Naive thymus-derived CD4-positive, alpha-beta T cell (primary cell): ENCODE data around the gene RRAS2. TPM values are rescaled to one million over a fixed set of nuclear protein-coding genes. Genes with fewer than 3 reads are reported as not detected.
"Not testable (repeated sequence)": the region's sequence is repeated elsewhere in the genome, so short reads cannot be mapped to it uniquely, and the experiment has no call there.

Experiments
- ATAC-seq: fragments of 150-1000 bp; cut with Tn5 transposase; 2 replicates; pipeline ENCODE4 v1.10.0; 2021; ENCODE audit warnings: mild to moderate bottlenecking, moderate library complexity
- CTCF ChIA-PET: fragments of 350-600 bp; sonication (Branson Sonifier 250); formaldehyde crosslinking; loops from one replicate; lab custom pipeline; 2021; ENCODE audit warnings: antibody characterized with exemption; lab: Charles Lee
- POLR2A ChIA-PET: fragments of 350-600 bp; sonication (Branson Sonifier 250); formaldehyde crosslinking; loops from one replicate; lab custom pipeline; 2021; ENCODE audit warnings: antibody characterized with exemption, inconsistent platforms; lab: Charles Lee
- DNase-seq, 9 donors: peaks; one replicate each; pipeline versions ENCODE4 v3.0.0 to v3.0.0-alpha.2; 2020 to 2022; ENCODE audit warnings: mixed read lengths in 1 of 9
- H3K27ac ChIP-seq: one replicate; pipeline ENCODE4 v1.7.0; 2013; ENCODE audit warnings: mild to moderate bottlenecking, low read depth, low read length, moderate library complexity
- H3K27me3 ChIP-seq, 2 donors: one replicate each; pipeline ENCODE4 v1.7.0; 2013; ENCODE audit warnings: low read length in 2 of 2, mild to moderate bottlenecking in 2 of 2, moderate library complexity in 2 of 2; ENCODE audit not compliant: control insufficient read depth in 2 of 2, insufficient read depth in 2 of 2
- H3K36me3 ChIP-seq, 3 experiments: 1 replicate in 2 of 3; 2 replicates in 1 of 3; pipeline ENCODE4 v1.7.0; 2013; ENCODE audit warnings: low read length in 3 of 3, mild to moderate bottlenecking in 3 of 3, moderate library complexity in 1 of 3; ENCODE audit not compliant: insufficient read depth in 3 of 3, control insufficient read depth in 2 of 3
- H3K4me1 ChIP-seq, 2 donors: one replicate each; pipeline ENCODE4 v1.7.0; 2013; ENCODE audit warnings: low read length in 2 of 2, mild to moderate bottlenecking in 2 of 2, moderate library complexity in 1 of 2; ENCODE audit not compliant: control insufficient read depth in 2 of 2, insufficient read depth in 2 of 2
- H3K4me3 ChIP-seq: 2 replicates; pipeline ENCODE4 v1.7.0; 2013; ENCODE audit warnings: mild to moderate bottlenecking, low read length
- H3K9me3 ChIP-seq, 3 experiments: 1 replicate in 2 of 3; 2 replicates in 1 of 3; pipeline ENCODE4 v1.7.0; 2013; ENCODE audit warnings: low read length in 3 of 3; ENCODE audit not compliant: control insufficient read depth in 2 of 3
- H3K27ac Mint-ChIP-seq, 9 donors: one replicate each; pipeline ENCODE4 v1.8.0; 2020 to 2022; ENCODE audit warnings: mixed read lengths in 9 of 9, mild to moderate bottlenecking in 8 of 9, moderate library complexity in 5 of 9, inconsistent platforms in 2 of 9
- H3K27me3 Mint-ChIP-seq, 5 donors: one replicate each; pipeline ENCODE4 v1.8.0; 2021 to 2022; ENCODE audit warnings: mixed read lengths in 5 of 5, mild to moderate bottlenecking in 1 of 5
- H3K36me3 Mint-ChIP-seq, 5 donors: one replicate each; pipeline ENCODE4 v1.8.0; 2020 to 2022; ENCODE audit warnings: mixed read lengths in 5 of 5, mild to moderate bottlenecking in 3 of 5, inconsistent platforms in 1 of 5
- H3K4me1 Mint-ChIP-seq, 7 donors: one replicate each; pipeline ENCODE4 v1.8.0; 2020 to 2022; ENCODE audit warnings: mixed read lengths in 7 of 7, mild to moderate bottlenecking in 3 of 7, inconsistent platforms in 1 of 7
- H3K4me3 Mint-ChIP-seq, 10 donors: one replicate each; pipeline ENCODE4 v1.8.0; 2020 to 2022; ENCODE audit warnings: mild to moderate bottlenecking in 10 of 10, mixed read lengths in 10 of 10, moderate library complexity in 6 of 10, inconsistent platforms in 2 of 10
- H3K9me3 Mint-ChIP-seq, 11 donors: one replicate each; pipeline ENCODE4 v1.8.0; 2020 to 2022; ENCODE audit warnings: mixed read lengths in 11 of 11, mild to moderate bottlenecking in 4 of 11, inconsistent platforms in 1 of 11, moderate library complexity in 1 of 11
- intact Hi-C, 2 donors: fragments of 100-400 bp; cut with micrococcal nuclease; formaldehyde crosslinking; loops; one replicate each; pipeline ENCODE4 v1.15.1; 2023
- polyA plus RNA-seq, 2 donors: library from polyadenylated mRNA; unstranded; fragments of 300-500 nt; fragmentation: Illumina TruSeq; gene quantifications; one replicate each; pipeline ENCODE4 v1.2.3, GENCODE V29; 2021
- total RNA-seq, 6 experiments: library from RNA in 5 of 6; stranded (reverse) in 5 of 6; gene quantifications; 1 replicate in 5 of 6; 2 replicates in 1 of 6; pipeline ENCODE4 v1.2.3 and lab custom pipeline; 2021 to 2026

RRAS2 gene
- total and polyA plus RNA-seq, 7 experiments from 2014 or later: 6.0 to 55.3 (median 14.6) TPM

- peak; percentile 14 to 57 (median 36) for DNase-seq
- no peaks in the 10 kb centered on the region for H3K36me3 ChIP-seq
- Mint-ChIP-seq H3K36me3 (peaks cover 0 to 18% (median 0%) of the 10 kb centered on the region in 5 donors), H3K27ac (peak overlapping the region; percentile 66 to 93 (median 86)), H3K27me3 (peaks cover 0 to 6% (median 0%) of the 10 kb centered on the region in 5 donors), H3K4me1 (peaks cover 25 to 60% (median 30%) of the 10 kb centered on the region in 7 donors), H3K9me3 (no peaks in the 10 kb centered on the region), H3K4me3 (peak overlapping the region; percentile 91 to 98 (median 95))
- intact Hi-C loops: loop anchor here (2.0 to 10.0 kb wide), 8 partner anchors 56 to 1081 kb away; partner anchors contain the start of genes BMAL1 (in 1 of the 2) and CYP2R1 (in 1 of the 2)
- ChIA-PET POLR2A (interaction anchor here (0.5 to 1.1 kb wide), 3 partner anchors 10 to 26 kb away, joined by 3 to 4 read pairs (median 3); no protein-coding TSS in a partner anchor), CTCF (interaction anchor here (1.0 kb wide), 1 partner anchor 717 kb away, joined by 4 read pairs; no protein-coding TSS in a partner anchor)
- H3K4me1 ChIP-seq: peaks cover 7 to 12% of the 10 kb centered on the region in 2 donors
- ATAC-seq: peak; percentile 61
- H3K4me3 ChIP-seq: peak overlapping the region; percentile 61
- H3K9me3 ChIP-seq: no peaks in the 10 kb centered on the region
- H3K27ac ChIP-seq: peak overlapping the region; percentile 72
- no peaks in the 10 kb centered on the region for H3K27me3 ChIP-seq
These were observed 878 bp downstream of the RRAS2 start for GRCh38 chr11:14357881-14358728.

GRCh38 chr11:14356342-14356741, 2.6 kb downstream of the RRAS2 start:
- Histone ChIP-seq H3K36me3 (no peaks in the 10 kb centered on the region), H3K27me3 (no peaks in the 10 kb centered on the region), H3K4me3 (no peak overlapping the region), H3K27ac (no peak overlapping the region), H3K4me1 (peaks cover 7 to 12% of the 10 kb centered on the region in 2 donors), H3K9me3 (no peaks in the 10 kb centered on the region)
- no peaks in the 10 kb centered on the region for H3K9me3 Mint-ChIP-seq
- ChIA-PET CTCF (interaction anchor here (0.6 kb wide), 1 partner anchor 815 kb away, joined by 3 read pairs; no protein-coding TSS in a partner anchor), POLR2A (interaction anchor here (0.8 kb wide), 1 partner anchor 199 kb away, joined by 3 read pairs; no protein-coding TSS in a partner anchor)
- peaks cover 0 to 6% (median 0%) of the 10 kb centered on the region in 5 donors for H3K27me3 Mint-ChIP-seq
- ATAC-seq: no peak
- H3K4me3 Mint-ChIP-seq: peak overlapping the region in 6 of 10 donors; percentile 4 to 97 (median 31)
- H3K36me3 Mint-ChIP-seq: peaks cover 0 to 22% (median 0%) of the 10 kb centered on the region in 5 donors
- DNase-seq: no peak
- intact Hi-C loops: loop anchor here (5.0 to 10.0 kb wide), 6 partner anchors 54 to 1079 kb away; partner anchors contain the start of genes BMAL1 (in 1 of the 2) and CYP2R1 (in 1 of the 2)
- H3K27ac Mint-ChIP-seq: no peak overlapping the region
- H3K4me1 Mint-ChIP-seq: peaks cover 25 to 51% (median 30%) of the 10 kb centered on the region in 7 donors

GRCh38 chr11:14354604-14355003, 4.4 kb downstream of the RRAS2 start:
- H3K27ac Mint-ChIP-seq, H3K4me3 Mint-ChIP-seq, POLR2A ChIA-PET, CTCF ChIA-PET, H3K9me3 ChIP-seq, H3K36me3 ChIP-seq, H3K9me3 Mint-ChIP-seq, H3K4me3 ChIP-seq, H3K27me3 ChIP-seq, ATAC-seq, H3K27ac ChIP-seq, DNase-seq, H3K27me3 Mint-ChIP-seq: not testable (repeated sequence)
- Mint-ChIP-seq H3K36me3 (peaks cover 0 to 36% (median 0%) of the 10 kb centered on the region in 5 donors), H3K4me1 (peaks cover 28 to 61% (median 39%) of the 10 kb centered on the region in 7 donors)
- peaks cover 7 to 12% of the 10 kb centered on the region in 2 donors for H3K4me1 ChIP-seq
- intact Hi-C loops: loop anchor here (5.0 to 10.0 kb wide), 6 partner anchors 52 to 1077 kb away; partner anchors contain the start of genes BMAL1 (in 1 of the 2) and CYP2R1 (in 1 of the 2)

- H3K27ac Mint-ChIP-seq: no peak overlapping the region
- ATAC-seq (no peak), DNase-seq (no peak)
- H3K36me3 Mint-ChIP-seq: peaks cover 0 to 47% (median 11%) of the 10 kb centered on the region in 5 donors
- H3K4me3 ChIP-seq: no peak overlapping the region
- ChIA-PET CTCF (interaction anchor here (0.6 to 1.1 kb wide), 2 partner anchors 49 to 314 kb away, joined by 3 read pairs; no protein-coding TSS in a partner anchor), POLR2A (no interaction called here)
- H3K4me1 ChIP-seq: peaks cover 0 to 5% of the 10 kb centered on the region in 2 donors
- H3K36me3 ChIP-seq: no peaks in the 10 kb centered on the region
- peaks cover 8 to 48% (median 21%) of the 10 kb centered on the region in 7 donors for H3K4me1 Mint-ChIP-seq
- H3K27me3 Mint-ChIP-seq: no peaks in the 10 kb centered on the region
- intact Hi-C loops: loop anchor here in 1 of 2 donors (10.0 kb wide), 1 partner anchor 104 kb away; no protein-coding TSS in a partner anchor
- H3K27ac ChIP-seq: no peak overlapping the region
- H3K4me3 Mint-ChIP-seq: no peak overlapping the region
- no peaks in the 10 kb centered on the region for H3K9me3 ChIP-seq
- peaks cover 0 to 12% (median 6%) of the 10 kb centered on the region in 11 donors for H3K9me3 Mint-ChIP-seq
- H3K27me3 ChIP-seq: no peaks in the 10 kb centered on the region
These were observed 8.2 kb downstream of the RRAS2 start for GRCh38 chr11:14350716-14351238.

- peak in 1 of 9 donors; percentile 13 for DNase-seq
- no peak overlapping the region for H3K4me3 Mint-ChIP-seq
- peaks cover 0 to 5% of the 10 kb centered on the region in 2 donors for H3K4me1 ChIP-seq
These were observed 8.8 kb downstream of the RRAS2 start for GRCh38 chr11:14350215-14350614.

GRCh38 chr11:14347991-14348390, 11.0 kb downstream of the RRAS2 start:
- no peak overlapping the region for H3K4me3 ChIP-seq
- ChIA-PET POLR2A (no interaction called here), CTCF (no interaction called here)
- no peaks in the 10 kb centered on the region for H3K4me1 ChIP-seq
- H3K4me3 Mint-ChIP-seq: no peak overlapping the region
- no peaks in the 10 kb centered on the region for H3K36me3 ChIP-seq
- intact Hi-C loops: no loop called here
- no peaks in the 10 kb centered on the region for H3K9me3 ChIP-seq
- H3K4me1 Mint-ChIP-seq: peaks cover 4 to 41% (median 13%) of the 10 kb centered on the region in 7 donors
- no peak overlapping the region for H3K27ac Mint-ChIP-seq
- H3K9me3 Mint-ChIP-seq: peaks cover 0 to 17% (median 7%) of the 10 kb centered on the region in 11 donors
- H3K27me3 Mint-ChIP-seq: no peaks in the 10 kb centered on the region
- no peak for ATAC-seq
- DNase-seq: no peak
- H3K27ac ChIP-seq: no peak overlapping the region
- H3K27me3 ChIP-seq: no peaks in the 10 kb centered on the region
- peaks cover 3 to 55% (median 17%) of the 10 kb centered on the region in 5 donors for H3K36me3 Mint-ChIP-seq

More at GRCh38 chr11:14350215-14350614, 8.8 kb downstream of the RRAS2 start:
- Mint-ChIP-seq H3K27ac (no peak overlapping the region), H3K27me3 (no peaks in the 10 kb centered on the region), H3K4me1 (peaks cover 7 to 51% (median 20%) of the 10 kb centered on the region in 7 donors), H3K36me3 (peaks cover 0 to 52% (median 16%) of the 10 kb centered on the region in 5 donors), H3K9me3 (peaks cover 0 to 17% (median 7%) of the 10 kb centered on the region in 11 donors)
- no peaks in the 10 kb centered on the region for H3K27me3 ChIP-seq
- peak; percentile 34 for ATAC-seq
- POLR2A ChIA-PET: no interaction called here
- CTCF ChIA-PET: interaction anchor here (0.6 to 1.1 kb wide), 2 partner anchors 49 to 314 kb away, joined by 3 read pairs; no protein-coding TSS in a partner anchor
- H3K36me3 ChIP-seq: no peaks in the 10 kb centered on the region
- intact Hi-C loops: loop anchor here in 1 of 2 donors (10.0 kb wide), 1 partner anchor 105 kb away; no protein-coding TSS in a partner anchor
- no peak overlapping the region for H3K27ac ChIP-seq
- no peak overlapping the region for H3K4me3 ChIP-seq
- H3K9me3 ChIP-seq: no peaks in the 10 kb centered on the region
